Hepatocyte (in vitro differentiated cells): ENCODE measurements around the gene FNDC3B. TPM values are rescaled to one million over a fixed set of nuclear protein-coding genes. Genes with fewer than 3 reads are reported as not detected.

Experiments
- DNase-seq: peaks from one replicate; pipeline ENCODE4 v3.0.0-alpha.2; 2016; ENCODE audit warnings: low spot score
- H2AFZ ChIP-seq: fragments of 200-600 bp; sonication (generic); 2 replicates; pipeline ENCODE4 v1.6.0; 2016; ENCODE audit warnings: antibody characterized with exemption, mild to moderate bottlenecking
- H3K27ac ChIP-seq: fragments of 200-600 bp; sonication (generic); 2 replicates; pipeline ENCODE4 v1.5.1; 2016; ENCODE audit warnings: mild to moderate bottlenecking
- H3K27me3 ChIP-seq: fragments of 200-600 bp; sonication (generic); 2 replicates; pipeline ENCODE4 v1.6.1; 2016
- H3K36me3 ChIP-seq: fragments of 200-600 bp; sonication (generic); replicated peaks from 2 replicates; pipeline ENCODE4 v1.5.1; 2016; ENCODE audit warnings: low read depth; ENCODE audit not compliant: insufficient read depth
- H3K4me1 ChIP-seq: fragments of 200-600 bp; sonication (generic); 2 replicates; pipeline ENCODE4 v1.5.1; 2016; ENCODE audit warnings: mild to moderate bottlenecking, moderate library complexity; ENCODE audit not compliant: insufficient read depth
- H3K4me2 ChIP-seq: fragments of 200-600 bp; sonication (generic); 2 replicates; pipeline ENCODE4 v1.6.0; 2016
- H3K4me3 ChIP-seq: fragments of 200-600 bp; sonication (generic); 2 replicates; pipeline ENCODE4 v1.5.1; 2016; ENCODE audit warnings: mild to moderate bottlenecking
- H3K79me2 ChIP-seq: fragments of 200-600 bp; sonication (generic); 2 replicates; pipeline ENCODE4 v1.6.0; 2017; ENCODE audit warnings: mild to moderate bottlenecking
- H3K9me2 ChIP-seq: fragments of 200-600 bp; sonication (generic); replicated peaks from 2 replicates; pipeline ENCODE4 v1.6.0; 2017; ENCODE audit warnings: mild to moderate bottlenecking; ENCODE audit not compliant: insufficient read depth
- H3K9me3 ChIP-seq: fragments of 200-600 bp; sonication (generic); 2 replicates; pipeline ENCODE4 v1.5.1; 2016; ENCODE audit warnings: low read depth, mild to moderate bottlenecking
- H4K20me1 ChIP-seq: fragments of 200-600 bp; sonication (generic); 2 replicates; pipeline ENCODE4 v1.6.0; 2016; ENCODE audit warnings: mild to moderate bottlenecking; ENCODE audit not compliant: insufficient read depth, poor library complexity, severe bottlenecking
- EZH2 ChIP-seq: fragments of 200-600 bp; sonication (generic); IDR thresholded peaks from 2 replicates; pipeline ENCODE4 v1.6.1; 2016; ENCODE audit warnings: antibody characterized with exemption, mild to moderate bottlenecking, borderline replicate concordance
- EZH2phosphoT487 ChIP-seq: fragments of 200-600 bp; sonication (generic); IDR thresholded peaks from one replicate; pipeline ENCODE4 v1.6.1; 2018; ENCODE audit warnings: antibody characterized with exemption, mild to moderate bottlenecking, low read depth, moderate library complexity; ENCODE audit not compliant: unreplicated experiment, severe bottlenecking
- whole genome bisulfite sequencing: methylation state at CpG from one replicate; pipeline ENCODE4 v1.1.6; 2016; ENCODE audit warnings: low lambda C conversion rate; ENCODE audit errors: missing lambda C conversion rate; 5-methylcytosine and 5-hydroxymethylcytosine counted together
- polyA plus RNA-seq: library from polyadenylated mRNA; unstranded; fragments of >200 nt; fragmentation: Nextera tagmentation; extraction: Ambion mirVana; gene quantifications from 2 replicates; pipeline ENCODE4 v1.2.1, GENCODE V29; 2016
- total RNA-seq: library from RNA; depleted of rRNA; stranded (reverse); fragments of >200 nt; gene quantifications from 2 replicates; pipeline ENCODE4 v1.2.3, GENCODE V29; 2014
- TF ChIP-seq, protein P1 (sequence below): fragments of 200-600 bp; sonication (generic); IDR thresholded peaks from 2 replicates; pipeline ENCODE4 v1.5.1; 2016; ENCODE audit warnings: antibody characterized with exemption, mild to moderate bottlenecking; ENCODE audit not compliant: poor library complexity

Gene FNDC3B
- total and polyA plus RNA-seq, 2 experiments from 2014 or later: 61.2 to 113 TPM

DNA sequence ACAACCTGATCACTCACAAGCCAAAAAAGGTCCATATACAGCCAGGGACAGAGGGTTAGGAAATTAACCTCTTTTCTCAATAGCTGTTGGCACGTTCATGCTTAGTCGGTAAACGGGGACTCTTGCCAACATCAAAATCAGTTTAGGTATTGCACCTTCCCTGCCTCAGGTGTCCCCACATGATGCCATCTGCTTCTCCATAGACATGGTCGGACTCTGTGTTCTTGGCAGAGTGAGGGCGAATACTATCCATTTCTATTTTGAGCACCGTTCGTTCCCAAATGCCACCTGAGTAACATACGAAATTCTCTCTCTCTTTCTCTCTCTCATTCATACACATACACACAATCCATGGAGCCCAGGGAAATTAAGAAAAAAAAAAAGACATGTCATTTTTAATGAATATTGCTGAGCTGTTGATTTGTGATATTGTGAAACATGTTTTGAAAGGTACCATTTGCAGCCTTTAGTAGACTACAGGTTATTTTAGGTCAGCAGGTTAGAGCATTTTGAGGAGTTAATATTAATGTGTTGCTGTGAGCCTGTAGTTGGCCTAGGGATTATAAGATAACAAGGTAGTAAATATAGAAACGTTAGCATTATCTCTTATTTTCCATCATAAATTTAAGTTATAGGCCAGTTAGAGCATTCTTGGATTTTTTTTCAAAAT, 330.3 kb downstream of the FNDC3B start:
- no peak overlapping the region for H3K4me3 ChIP-seq
- H3K36me3 ChIP-seq: no peaks in the 10 kb centered on the region
- no peak overlapping the region for H3K4me2 ChIP-seq
- no peaks in the 10 kb centered on the region for H3K9me2 ChIP-seq
- no peak for DNase-seq
- H2AFZ ChIP-seq: no peak overlapping the region
- H3K79me2 ChIP-seq: no peaks in the 10 kb centered on the region
- no peaks in the 10 kb centered on the region for H3K9me3 ChIP-seq
- H4K20me1 ChIP-seq: no peaks in the 10 kb centered on the region
- H3K27ac ChIP-seq: no peak overlapping the region
- H3K4me1 ChIP-seq: no peaks in the 10 kb centered on the region
- 86% methylated on average over 9 of the region's 9 CpGs for WGBS
- no peaks in the 10 kb centered on the region for H3K27me3 ChIP-seq
- no peak for TF ChIP-seq EZH2
- TF ChIP-seq EZH2phosphoT487: no peak

- H3K79me2 ChIP-seq: no peaks in the 10 kb centered on the region
- 56% methylated on average over 3 of the region's 3 CpGs for WGBS
- H3K9me3 ChIP-seq: no peaks in the 10 kb centered on the region
- no peak overlapping the region for H3K4me2 ChIP-seq
- no peaks in the 10 kb centered on the region for H3K4me1 ChIP-seq
- no peaks in the 10 kb centered on the region for H3K9me2 ChIP-seq
- no peaks in the 10 kb centered on the region for H4K20me1 ChIP-seq
- H2AFZ ChIP-seq: no peak overlapping the region
- H3K4me3 ChIP-seq: no peak overlapping the region
- no peak for DNase-seq
- TF ChIP-seq EZH2phosphoT487: no peak
- TF ChIP-seq, protein P1, sequence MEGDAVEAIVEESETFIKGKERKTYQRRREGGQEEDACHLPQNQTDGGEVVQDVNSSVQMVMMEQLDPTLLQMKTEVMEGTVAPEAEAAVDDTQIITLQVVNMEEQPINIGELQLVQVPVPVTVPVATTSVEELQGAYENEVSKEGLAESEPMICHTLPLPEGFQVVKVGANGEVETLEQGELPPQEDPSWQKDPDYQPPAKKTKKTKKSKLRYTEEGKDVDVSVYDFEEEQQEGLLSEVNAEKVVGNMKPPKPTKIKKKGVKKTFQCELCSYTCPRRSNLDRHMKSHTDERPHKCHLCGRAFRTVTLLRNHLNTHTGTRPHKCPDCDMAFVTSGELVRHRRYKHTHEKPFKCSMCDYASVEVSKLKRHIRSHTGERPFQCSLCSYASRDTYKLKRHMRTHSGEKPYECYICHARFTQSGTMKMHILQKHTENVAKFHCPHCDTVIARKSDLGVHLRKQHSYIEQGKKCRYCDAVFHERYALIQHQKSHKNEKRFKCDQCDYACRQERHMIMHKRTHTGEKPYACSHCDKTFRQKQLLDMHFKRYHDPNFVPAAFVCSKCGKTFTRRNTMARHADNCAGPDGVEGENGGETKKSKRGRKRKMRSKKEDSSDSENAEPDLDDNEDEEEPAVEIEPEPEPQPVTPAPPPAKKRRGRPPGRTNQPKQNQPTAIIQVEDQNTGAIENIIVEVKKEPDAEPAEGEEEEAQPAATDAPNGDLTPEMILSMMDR: no peak
- no peak for TF ChIP-seq EZH2
- H3K27me3 ChIP-seq: no peaks in the 10 kb centered on the region
- no peaks in the 10 kb centered on the region for H3K36me3 ChIP-seq
- H3K27ac ChIP-seq: no peak overlapping the region
Measured at GRCh38 chr3:172370419-172370818, 331.0 kb downstream of the FNDC3B start.

DNA sequence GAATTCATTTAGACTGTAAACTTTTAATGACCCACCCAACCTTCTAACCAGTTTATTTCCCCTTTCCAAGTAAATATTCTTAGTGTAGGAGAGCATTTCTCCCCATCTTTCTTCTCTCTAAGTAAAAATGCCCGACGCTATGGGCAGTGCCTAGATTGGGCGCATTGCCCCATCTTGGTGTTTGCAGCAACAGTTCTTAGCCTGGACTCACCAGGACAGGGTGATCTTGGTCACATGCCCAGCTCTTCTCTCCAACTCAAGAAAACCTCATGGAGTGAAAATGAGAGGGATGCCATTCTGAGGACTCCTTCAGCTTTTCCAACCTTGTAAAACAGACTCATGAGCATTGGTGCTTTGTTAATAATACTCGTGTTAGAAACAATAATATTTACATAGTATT, 332.2 kb downstream of the FNDC3B start:
- Histone ChIP-seq H3K27ac (no peak overlapping the region), H3K4me2 (no peak overlapping the region), H3K9me2 (no peaks in the 10 kb centered on the region), H3K36me3 (no peaks in the 10 kb centered on the region), H3K9me3 (no peaks in the 10 kb centered on the region), H3K4me3 (no peak overlapping the region), H3K79me2 (no peaks in the 10 kb centered on the region), H2AFZ (no peak overlapping the region), H3K4me1 (no peaks in the 10 kb centered on the region), H3K27me3 (no peaks in the 10 kb centered on the region), H4K20me1 (no peaks in the 10 kb centered on the region)
- TF ChIP-seq, protein P1: no peak
- TF ChIP-seq EZH2 (no peak), EZH2phosphoT487 (no peak)
- WGBS: 92% methylated on average over 4 of the region's 4 CpGs
- DNase-seq: no peak

GRCh38 chr3:172372895-172373294, 333.5 kb downstream of the FNDC3B start:
- no peaks in the 10 kb centered on the region for H3K4me1 ChIP-seq
- H3K9me2 ChIP-seq: no peaks in the 10 kb centered on the region
- H3K27ac ChIP-seq: no peak overlapping the region
- no peaks in the 10 kb centered on the region for H3K79me2 ChIP-seq
- H3K36me3 ChIP-seq: no peaks in the 10 kb centered on the region
- no peaks in the 10 kb centered on the region for H3K9me3 ChIP-seq
- H4K20me1 ChIP-seq: no peaks in the 10 kb centered on the region
- no peak overlapping the region for H3K4me3 ChIP-seq
- H3K27me3 ChIP-seq: no peaks in the 10 kb centered on the region
- H3K4me2 ChIP-seq: no peak overlapping the region
- H2AFZ ChIP-seq: no peak overlapping the region
- WGBS: 97% methylated on average over 4 of the region's 4 CpGs
- no peak for DNase-seq
- no peak for TF ChIP-seq EZH2
- no peak for TF ChIP-seq EZH2phosphoT487
- TF ChIP-seq, protein P1: no peak
